WTC11 (cell line): Measurements from ENCODE around the gene DBR1. TPM values are rescaled to one million over a fixed set of nuclear protein-coding genes. Genes with fewer than 3 reads are reported as not detected.

Experiments used
- AR ChIP-seq: fragments of 250-450 bp; sonication (Bioruptor Pico); IDR thresholded peaks from 2 replicates; pipeline ENCODE4 v1.9.0; 2021; ENCODE audit warnings: mild to moderate bottlenecking
- ARID4B ChIP-seq: sonication (generic); formaldehyde crosslinking; IDR thresholded peaks from 2 replicates; pipeline ENCODE4 v1.8.0; 2023; ENCODE audit warnings: missing genetic modification reagents, mild to moderate bottlenecking, borderline replicate concordance
- CDX4 ChIP-seq: fragments of 250-450 bp; sonication (Bioruptor Pico); IDR thresholded peaks from 2 replicates; pipeline ENCODE4 v1.9.0; 2021; ENCODE audit warnings: moderate library complexity, mild to moderate bottlenecking, inconsistent platforms, borderline replicate concordance
- E2F5 ChIP-seq: sonication (generic); formaldehyde crosslinking; IDR thresholded peaks from 2 replicates; pipeline ENCODE4 v1.8.1; 2022; ENCODE audit warnings: mild to moderate bottlenecking, moderate library complexity, missing genetic modification reagents
- ELF4 ChIP-seq: sonication (generic); formaldehyde crosslinking; IDR thresholded peaks from 2 replicates; pipeline ENCODE4 v1.8.1; 2022; ENCODE audit warnings: low read depth, mild to moderate bottlenecking, moderate library complexity, missing genetic modification reagents
- EMX1 ChIP-seq: fragments of 250-450 bp; sonication (Bioruptor Pico); IDR thresholded peaks from 2 replicates; pipeline ENCODE4 v1.8.0; 2021; ENCODE audit warnings: mild to moderate bottlenecking
- ERG ChIP-seq: fragments of 250-450 bp; sonication (Bioruptor Pico); IDR thresholded peaks from 2 replicates; pipeline ENCODE4 v1.8.0; 2021; ENCODE audit warnings: mild to moderate bottlenecking
- ESRRA ChIP-seq: sonication (generic); formaldehyde crosslinking; IDR thresholded peaks from 2 replicates; pipeline ENCODE4 v1.8.1; 2022; ENCODE audit warnings: mild to moderate bottlenecking, missing genetic modification reagents, borderline replicate concordance
- FOXK1 ChIP-seq: sonication (generic); formaldehyde crosslinking; IDR thresholded peaks from 2 replicates; pipeline ENCODE4 v1.8.0; 2022; ENCODE audit warnings: mild to moderate bottlenecking, moderate library complexity, missing genetic modification reagents
- GABPB1 ChIP-seq: sonication (generic); formaldehyde crosslinking; IDR thresholded peaks from 2 replicates; pipeline ENCODE4 v1.8.1; 2023; ENCODE audit warnings: mild to moderate bottlenecking, missing genetic modification reagents
- JUN ChIP-seq: sonication (generic); formaldehyde crosslinking; IDR thresholded peaks from 2 replicates; pipeline ENCODE4 v1.8.0; 2023; ENCODE audit warnings: mild to moderate bottlenecking, missing genetic modification reagents
- NR1H2 ChIP-seq: sonication (generic); formaldehyde crosslinking; IDR thresholded peaks from 2 replicates; pipeline ENCODE4 v1.9.0; 2021; ENCODE audit warnings: mild to moderate bottlenecking, moderate library complexity, missing genetic modification reagents
- RELA ChIP-seq: sonication (generic); formaldehyde crosslinking; IDR thresholded peaks from 2 replicates; pipeline ENCODE4 v1.8.1; 2022; ENCODE audit warnings: missing genetic modification reagents, mild to moderate bottlenecking, borderline replicate concordance
- SOX15 ChIP-seq: fragments of 250-450 bp; sonication (Bioruptor Pico); IDR thresholded peaks from 2 replicates; pipeline ENCODE4 v1.9.0; 2021; ENCODE audit warnings: mild to moderate bottlenecking
- STAT6 ChIP-seq: sonication (generic); formaldehyde crosslinking; conservative IDR thresholded peaks from 2 replicates; pipeline ENCODE4 v1.8.1; 2023; ENCODE audit warnings: mild to moderate bottlenecking, low read depth, missing genetic modification reagents, moderate library complexity
- ZNF138 ChIP-seq: sonication (generic); formaldehyde crosslinking; conservative IDR thresholded peaks from 2 replicates; pipeline ENCODE4 v1.8.1; 2022; ENCODE audit warnings: mild to moderate bottlenecking, moderate library complexity, missing genetic modification reagents
- ZNF232 ChIP-seq: sonication (generic); formaldehyde crosslinking; IDR thresholded peaks from 2 replicates; pipeline ENCODE4 v1.8.0; 2022; ENCODE audit warnings: mild to moderate bottlenecking, missing genetic modification reagents
- ZNF263 ChIP-seq: sonication (generic); formaldehyde crosslinking; IDR thresholded peaks from 2 replicates; pipeline ENCODE4 v1.8.1; 2022; ENCODE audit warnings: low read depth, mild to moderate bottlenecking, moderate library complexity, missing genetic modification reagents
- ZNF281 ChIP-seq: sonication (generic); formaldehyde crosslinking; IDR thresholded peaks from 2 replicates; pipeline ENCODE4 v1.8.0; 2023; ENCODE audit warnings: mild to moderate bottlenecking, missing genetic modification reagents
- ZNF317 ChIP-seq: sonication (generic); formaldehyde crosslinking; IDR thresholded peaks from 2 replicates; pipeline ENCODE4 v1.8.1; 2023; ENCODE audit warnings: low read depth, mild to moderate bottlenecking, moderate library complexity, missing genetic modification reagents, borderline replicate concordance
- ZNF671 ChIP-seq: fragments of 250-450 bp; sonication (Bioruptor Pico); IDR thresholded peaks from 2 replicates; pipeline ENCODE4 v1.8.0; 2021; ENCODE audit warnings: mild to moderate bottlenecking
- total RNA-seq: library from RNA; stranded (reverse); gene quantifications from 3 replicates; pipeline ENCODE4 v1.2.3, GENCODE V29; 2021

Gene DBR1
- total RNA-seq, 1 experiment from 2014 or later: 19.3 TPM

- no peak for TF ChIP-seq STAT6 (CRISPR knock-in tag)
- TF ChIP-seq ZNF263: no peak
- no peak; the same call in 1 of the 2 replicates for TF ChIP-seq JUN
- no peak for TF ChIP-seq CDX4 (CRISPR knock-in tag)
- TF ChIP-seq GABPB1 (CRISPR knock-in tag): no peak
- no peak for TF ChIP-seq AR (CRISPR knock-in tag)
- TF ChIP-seq ZNF232: peak; percentile 29; the same call in 1 of the 2 replicates
- TF ChIP-seq ARID4B: 0 out of 2 replicates have a peak, but pooled peaks have one; percentile 47
- peak; percentile 67; the same call in 1 of the 2 replicates for TF ChIP-seq E2F5
- TF ChIP-seq ZNF317 (CRISPR knock-in tag): 0 out of 2 replicates have a peak, but pooled peaks have one; percentile 4
- peak; percentile 52; the same call in 1 of the 2 replicates for TF ChIP-seq ERG
- 0 out of 2 replicates have a peak, but pooled peaks have one; percentile 28 for TF ChIP-seq ESRRA (CRISPR knock-in tag)
- no peak; the same call in 1 of the 2 replicates for TF ChIP-seq RELA (CRISPR knock-in tag)
- TF ChIP-seq ZNF138 (CRISPR knock-in tag): no peak
- no peak for TF ChIP-seq NR1H2 (CRISPR knock-in tag)
- no peak for TF ChIP-seq SOX15 (CRISPR knock-in tag)
- no peak for TF ChIP-seq ZNF281
- peak; percentile 48; the same call in 1 of the 2 replicates for TF ChIP-seq FOXK1
- TF ChIP-seq EMX1: no peak
- peak; percentile 55; the same call in 1 of the 2 replicates for TF ChIP-seq ELF4 (CRISPR knock-in tag)
- TF ChIP-seq ZNF671: no peak
Observed at GRCh38 chr3:138187296-138188012, 12.7 kb upstream of the DBR1 start, which contains the start of gene ARMC8 (continued).
